ENCODE data around the gene ECE1. TPM values are rescaled to one million over a fixed set of nuclear protein-coding genes. Genes with fewer than 3 reads are reported as not detected.
A peak's percentile ranks its signal among the peaks of the same experiment; 100 is the strongest.

The ECE1 gene
- polyA plus RNA-seq, 3 donors: 10.6 to 42.4 (median 23.3) TPM

DNA sequence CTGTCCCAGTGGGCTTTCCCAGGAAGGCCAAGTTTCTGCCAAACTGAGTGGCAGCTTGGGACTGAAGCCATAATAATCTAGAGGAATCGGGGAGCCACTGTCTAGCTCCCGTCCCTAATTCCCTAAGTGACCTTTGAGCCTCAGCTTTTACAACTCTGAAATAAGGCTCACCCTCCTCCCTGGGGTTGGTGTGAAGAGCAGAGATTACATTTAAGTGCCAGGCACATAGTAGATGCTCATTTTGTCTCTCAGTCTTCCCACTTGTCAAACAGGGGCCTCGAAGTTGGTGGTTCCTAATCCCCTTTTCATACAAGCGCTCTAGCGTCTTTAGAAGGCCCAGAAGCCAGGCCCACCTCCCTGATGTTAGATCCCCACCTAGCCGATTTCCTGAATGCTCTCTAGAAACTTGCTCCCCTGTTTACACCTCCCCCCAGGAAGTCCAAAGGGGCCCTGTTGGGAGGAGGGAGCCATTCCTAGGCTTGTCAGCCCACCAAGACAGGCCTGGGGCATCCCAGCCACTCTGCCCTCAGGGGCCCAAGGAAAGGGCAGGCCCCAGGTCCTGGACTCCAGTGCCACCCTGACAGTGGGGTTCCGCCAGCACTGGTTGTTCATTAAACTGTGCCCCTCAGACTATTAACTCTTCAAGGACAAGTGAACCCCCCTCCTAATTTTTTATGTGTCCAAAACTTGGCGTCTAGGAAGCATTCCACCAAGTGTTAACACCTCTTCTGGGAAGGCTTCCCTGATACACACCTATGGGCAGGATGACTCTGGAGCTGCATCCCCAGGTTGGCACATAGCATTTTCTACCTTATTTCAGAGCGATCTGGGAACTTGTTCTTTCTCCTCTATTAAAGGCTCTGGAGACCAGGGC lies 49.3 kb upstream of the ECE1 start:
- H3K36me3 Mint-ChIP-seq: peaks cover 13 to 27% of the 10 kb centered on the region in 2 donors
- peaks cover 39 to 80% (median 75%) of the 10 kb centered on the region in 3 donors for H3K27me3 Mint-ChIP-seq (ENCODE audit: low read depth in 3 of 3)
- H3K9me3 Mint-ChIP-seq: peaks cover 0 to 8% (median 3%) of the 10 kb centered on the region in 7 donors
- TF ChIP-seq CTCF (IDR thresholded peaks at IDR 0.05): no peak
- 94% methylated on average over 2 of the region's 9 CpGs for WGBS (ENCODE audit: insufficient coverage)
- Histone ChIP-seq H3K79me2 (ENCODE audit: insufficient read depth, low read length) (no peaks in the 10 kb centered on the region), H3K4me2 (replicated peaks; ENCODE audit: extremely low read depth, low read length, poor library complexity, severe bottlenecking) (no peak overlapping the region), H4K20me1 (ENCODE audit: insufficient read depth, low read length) (peaks cover 17% of the 10 kb centered on the region), H3K27me3 (ENCODE audit: control insufficient read depth in 2 of 2, insufficient read depth in 2 of 2, low read length in 2 of 2) (peaks cover 21 to 58% of the 10 kb centered on the region in 2 donors), H3K27ac (ENCODE audit: low read depth in 1 of 2, low read length in 2 of 2) (no peak overlapping the region), H3K9ac (ENCODE audit: insufficient read depth, low read length, poor library complexity, severe bottlenecking) (no peak overlapping the region), H3K4me1 (ENCODE audit: control insufficient read depth in 1 of 2, insufficient read depth in 2 of 2, low read length in 2 of 2) (peaks cover 68 to 73% of the 10 kb centered on the region in 2 donors), H2AFZ (ENCODE audit: insufficient read depth, low read depth, low read length, poor library complexity, severe bottlenecking) (no peak overlapping the region), H3K36me3 (replicated peaks in 1 of 2; ENCODE audit: control insufficient read depth in 1 of 2, insufficient read depth in 2 of 2, low read length in 2 of 2) (no peaks in the 10 kb centered on the region), H3K4me3 (replicated peaks in 1 of 3; ENCODE audit: low read depth in 2 of 3, low read length in 3 of 3) (no peak overlapping the region), H3K9me3 (replicated peaks in 1 of 2; ENCODE audit: control insufficient read depth in 1 of 2, insufficient read depth in 1 of 2, low read length in 2 of 2) (peaks cover 0 to 3% of the 10 kb centered on the region in 2 donors)
- H3K4me3 Mint-ChIP-seq: peak overlapping the region in 1 of 2 donors; percentile 49
- intact Hi-C loops (cut with micrococcal nuclease): loop anchor here (2.0 to 5.0 kb wide), 2 partner anchors 15 to 32 kb away; no protein-coding TSS in a partner anchor
- H3K4me1 Mint-ChIP-seq: peaks cover 92% of the 10 kb centered on the region
- DNase-seq: no peak
- H3K27ac Mint-ChIP-seq: peak overlapping the region in 6 of 7 donors; percentile 93 to 99 (median 98)

- H3K27me3 ChIP-seq (ENCODE audit: control insufficient read depth in 2 of 2, insufficient read depth in 2 of 2, low read length in 2 of 2): peaks cover 13 to 50% of the 10 kb centered on the region in 2 donors
- Mint-ChIP-seq H3K36me3 (peaks cover 15 to 28% of the 10 kb centered on the region in 2 donors), H3K27me3 (ENCODE audit: low read depth in 3 of 3) (peaks cover 31 to 73% (median 67%) of the 10 kb centered on the region in 3 donors), H3K27ac (peak overlapping the region; percentile 93 to 99 (median 98)), H3K4me3 (peak overlapping the region; percentile 62 to 86), H3K9me3 (peaks cover 0 to 5% (median 2%) of the 10 kb centered on the region in 7 donors), H3K4me1 (peaks cover 94% of the 10 kb centered on the region)
- intact Hi-C loops (cut with micrococcal nuclease): loop anchor here in 1 of 2 donors (2.0 kb wide), 1 partner anchor 14 kb away; no protein-coding TSS in a partner anchor
- H3K9me3 ChIP-seq (replicated peaks in 1 of 2; ENCODE audit: control insufficient read depth in 1 of 2, insufficient read depth in 1 of 2, low read length in 2 of 2): no peaks in the 10 kb centered on the region
- H3K4me2 ChIP-seq (replicated peaks; ENCODE audit: extremely low read depth, low read length, poor library complexity, severe bottlenecking): peak overlapping the region; percentile 37
- peak overlapping the region; percentile 53 for H3K9ac ChIP-seq (ENCODE audit: insufficient read depth, low read length, poor library complexity, severe bottlenecking)
- H3K4me3 ChIP-seq (replicated peaks in 1 of 3; ENCODE audit: low read depth in 2 of 3, low read length in 3 of 3): peak overlapping the region in 1 of 3 experiments; percentile 21
- no peak overlapping the region for H2AFZ ChIP-seq (ENCODE audit: insufficient read depth, low read depth, low read length, poor library complexity, severe bottlenecking)
- peaks cover 11% of the 10 kb centered on the region for H4K20me1 ChIP-seq (ENCODE audit: insufficient read depth, low read length)
- DNase-seq: no peak
- no peaks in the 10 kb centered on the region for H3K36me3 ChIP-seq (replicated peaks in 1 of 2; ENCODE audit: control insufficient read depth in 1 of 2, insufficient read depth in 2 of 2, low read length in 2 of 2)
- 78% methylated on average over 7 of the region's 10 CpGs for WGBS (ENCODE audit: insufficient coverage)
- H3K79me2 ChIP-seq (ENCODE audit: insufficient read depth, low read length): no peaks in the 10 kb centered on the region
- H3K27ac ChIP-seq (ENCODE audit: low read depth in 1 of 2, low read length in 2 of 2): peak overlapping the region; percentile 75 to 85
- no peak for TF ChIP-seq CTCF (IDR thresholded peaks at IDR 0.05)
- peaks cover 71 to 74% of the 10 kb centered on the region in 2 donors for H3K4me1 ChIP-seq (ENCODE audit: control insufficient read depth in 1 of 2, insufficient read depth in 2 of 2, low read length in 2 of 2)
Observed at GRCh38 chr1:21338573-21339355, 48.5 kb upstream of the ECE1 start.
